Measurements from ENCODE around the gene DRC1.

- no peak for TF ChIP-seq POLR2A (IDR thresholded peaks at IDR 0.05; ENCODE audit: borderline replicate concordance, extremely low read depth, insufficient read depth, insufficient read length)
- TF ChIP-seq, protein P1, sequence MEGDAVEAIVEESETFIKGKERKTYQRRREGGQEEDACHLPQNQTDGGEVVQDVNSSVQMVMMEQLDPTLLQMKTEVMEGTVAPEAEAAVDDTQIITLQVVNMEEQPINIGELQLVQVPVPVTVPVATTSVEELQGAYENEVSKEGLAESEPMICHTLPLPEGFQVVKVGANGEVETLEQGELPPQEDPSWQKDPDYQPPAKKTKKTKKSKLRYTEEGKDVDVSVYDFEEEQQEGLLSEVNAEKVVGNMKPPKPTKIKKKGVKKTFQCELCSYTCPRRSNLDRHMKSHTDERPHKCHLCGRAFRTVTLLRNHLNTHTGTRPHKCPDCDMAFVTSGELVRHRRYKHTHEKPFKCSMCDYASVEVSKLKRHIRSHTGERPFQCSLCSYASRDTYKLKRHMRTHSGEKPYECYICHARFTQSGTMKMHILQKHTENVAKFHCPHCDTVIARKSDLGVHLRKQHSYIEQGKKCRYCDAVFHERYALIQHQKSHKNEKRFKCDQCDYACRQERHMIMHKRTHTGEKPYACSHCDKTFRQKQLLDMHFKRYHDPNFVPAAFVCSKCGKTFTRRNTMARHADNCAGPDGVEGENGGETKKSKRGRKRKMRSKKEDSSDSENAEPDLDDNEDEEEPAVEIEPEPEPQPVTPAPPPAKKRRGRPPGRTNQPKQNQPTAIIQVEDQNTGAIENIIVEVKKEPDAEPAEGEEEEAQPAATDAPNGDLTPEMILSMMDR (IDR thresholded peaks at IDR 0.05 in 2 of 3, conservative IDR thresholded peaks at IDR 0.05 in 1 of 3; ENCODE audit: borderline replicate concordance in 1 of 3, insufficient read depth in 1 of 3, low read depth in 2 of 3, low read length in 2 of 3), result no peak
- TF ChIP-seq POLR2AphosphoS5 (IDR thresholded peaks at IDR 0.05; ENCODE audit: low read depth, low read length), result no peak
- TF ChIP-seq YY1 (IDR thresholded peaks at IDR 0.05; ENCODE audit: extremely low read depth, insufficient replicate concordance, low read depth, low read length), result no peak
- no peak for TF ChIP-seq EZH2phosphoT487 (IDR thresholded peaks at IDR 0.05; ENCODE audit: borderline replicate concordance)
- TF ChIP-seq ZNF274 (IDR thresholded peaks at IDR 0.05; ENCODE audit: low read depth, low read length), result no peak
- no peak for TF ChIP-seq EZH2 (IDR thresholded peaks at IDR 0.05)
- TF ChIP-seq JUND (IDR thresholded peaks at IDR 0.05), result no peak
- TF ChIP-seq SIN3A (IDR thresholded peaks at IDR 0.05; ENCODE audit: low read depth), result no peak
- no peak for TF ChIP-seq ZFX (IDR thresholded peaks at IDR 0.05)
Measured at GRCh38 chr2:26465266-26465925, 63.7 kb downstream of the DRC1 start.
